Measurements from ENCODE around the gene APRT. TPM values are rescaled to one million over a fixed set of nuclear protein-coding genes. Genes with fewer than 3 reads are reported as not detected.
A peak's percentile ranks its signal among the peaks of the same experiment; 100 is the strongest.

APRT gene
- total RNA-seq, 4 donors from 2014 or later = 56.2 to 78.7 (median 62.4) TPM

GRCh38 chr16:88856828-88857727 is 45.4 kb upstream of the APRT start, which contains the start of the genes GALNS and TRAPPC2L:
Gene GALNS, minus strand, starts transcription at chr16:88856947. Its CDS starts 70 bp downstream, at chr16:88856877.
Gene TRAPPC2L, plus strand, starts transcription at chr16:88857127. Its CDS starts 24 bp downstream, at chr16:88857151.
- Histone ChIP-seq H3K27me3 (no peaks in the 10 kb centered on the region), H3K36me3 (peaks cover 0 to 36% of the 10 kb centered on the region in 2 donors), H3K4me3 (peak within 1 kb of the TSS; percentile 91 to 99 (median 94)), H3K4me1 (peaks cover 16 to 17% of the 10 kb centered on the region in 2 donors), H3K9me3 (no peaks in the 10 kb centered on the region), H3K27ac (peak within 1 kb of the TSS; percentile 89 to 92 (median 90))
- intact Hi-C loops (cut with DNase I; ENCODE audit: low total_unique reads) = loop anchor here (1.0 to 10.0 kb wide), 5 partner anchors 46 to 360 kb away; partner anchors contain the start of genes APRT, CDH15, CTU2 and RNF166
- in situ Hi-C loops (cut with MboI; ENCODE audit: low sequenced_read_pairs in 4 of 4) = loop anchor here in 1 of 4 donors (25.0 kb wide), 1 partner anchor 355 kb away; the partner anchor contains the start of genes SLC22A31 and ZNF778
- TF ChIP-seq POLR2A (IDR thresholded peaks at IDR 0.05) = peak; percentile 79 to 81
- peak in 2 of 5 experiments; percentile 44 to 54 for TF ChIP-seq CTCF (IDR thresholded peaks at IDR 0.05 in 4 of 5, conservative IDR thresholded peaks at IDR 0.05 in 1 of 5)
- ATAC-seq (peak; percentile 92 to 95), DNase-seq (peak; percentile 97)

GRCh38 chr16:88856122-88856827 is 44.5 kb upstream of the APRT start:
- DNase-seq = no peak
- intact Hi-C loops (cut with DNase I; ENCODE audit: low total_unique reads) = loop anchor here (10.0 kb wide), 2 partner anchors 49 to 151 kb away; partner anchors contain the start of genes CTU2 and RNF166
- ATAC-seq = peak in 1 of 2 donors; percentile 37

GRCh38 chr16:88855736-88856121 is 44.0 kb upstream of the APRT start:
- no peak for TF ChIP-seq POLR2A (IDR thresholded peaks at IDR 0.05)
- no peak for TF ChIP-seq CTCF (IDR thresholded peaks at IDR 0.05 in 4 of 5, conservative IDR thresholded peaks at IDR 0.05 in 1 of 5)
- peaks cover 16 to 17% of the 10 kb centered on the region in 2 donors for H3K4me1 ChIP-seq
- in situ Hi-C loops (cut with MboI; ENCODE audit: low sequenced_read_pairs in 4 of 4) (loop anchor here in 1 of 4 donors (25.0 kb wide), 1 partner anchor 357 kb away; the partner anchor contains the start of genes SLC22A31 and ZNF778), intact Hi-C loops (cut with DNase I; ENCODE audit: low total_unique reads) (loop anchor here (10.0 kb wide), 2 partner anchors 49 to 151 kb away; partner anchors contain the start of genes CTU2 and RNF166)
- H3K36me3 ChIP-seq = peaks cover 0 to 23% of the 10 kb centered on the region in 2 donors
- H3K27me3 ChIP-seq = no peaks in the 10 kb centered on the region
- H3K4me3 ChIP-seq = peak overlapping the region in 1 of 4 donors; percentile 95
- ATAC-seq (no peak), DNase-seq (no peak)
- peak overlapping the region in 1 of 4 donors; percentile 90 for H3K27ac ChIP-seq
- H3K9me3 ChIP-seq = no peaks in the 10 kb centered on the region

More at GRCh38 chr16:88856122-88856827, 44.5 kb upstream of the APRT start:
- Histone ChIP-seq H3K9me3 (no peaks in the 10 kb centered on the region), H3K4me3 (peak overlapping the region; percentile 73 to 99 (median 94)), H3K4me1 (peaks cover 16 to 17% of the 10 kb centered on the region in 2 donors), H3K36me3 (peaks cover 0 to 28% of the 10 kb centered on the region in 2 donors), H3K27me3 (no peaks in the 10 kb centered on the region), H3K27ac (peak overlapping the region; percentile 89 to 92 (median 90))
- in situ Hi-C loops (cut with MboI; ENCODE audit: low sequenced_read_pairs in 4 of 4) = loop anchor here in 1 of 4 donors (25.0 kb wide), 1 partner anchor 356 kb away; the partner anchor contains the start of genes SLC22A31 and ZNF778
- no peak for TF ChIP-seq POLR2A (IDR thresholded peaks at IDR 0.05)

DNA sequence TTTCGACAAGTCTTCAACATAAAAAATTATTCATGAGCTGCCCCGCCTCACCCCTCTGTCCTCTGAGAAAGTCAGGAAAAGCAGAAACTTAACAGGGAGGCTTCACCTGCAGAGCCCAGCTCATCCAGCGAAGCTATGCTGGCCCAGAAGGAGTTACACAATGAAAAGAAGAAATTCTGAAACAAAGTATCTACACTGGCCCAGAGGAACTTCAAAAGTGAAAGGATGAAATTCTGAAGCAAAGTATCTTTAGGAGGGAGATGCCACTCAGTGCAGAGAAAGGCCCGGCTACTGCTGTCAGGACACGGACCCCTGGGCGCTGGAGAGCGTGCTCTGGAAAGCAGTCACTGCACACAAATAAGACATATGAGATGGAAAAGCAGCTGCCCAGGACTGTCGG is 43.4 kb upstream of the APRT start:
- no peak for TF ChIP-seq CTCF (IDR thresholded peaks at IDR 0.05 in 4 of 5, conservative IDR thresholded peaks at IDR 0.05 in 1 of 5)
- no peak for TF ChIP-seq POLR2A (IDR thresholded peaks at IDR 0.05)
- peaks cover 16 to 17% of the 10 kb centered on the region in 2 donors for H3K4me1 ChIP-seq

More for the DNA sequence above, 43.4 kb upstream of the APRT start:
- H3K27me3 ChIP-seq = no peaks in the 10 kb centered on the region
- no peaks in the 10 kb centered on the region for H3K9me3 ChIP-seq
- peaks cover 0 to 18% of the 10 kb centered on the region in 2 donors for H3K36me3 ChIP-seq
- intact Hi-C loops (cut with DNase I; ENCODE audit: low total_unique reads) = loop anchor here (10.0 kb wide), 2 partner anchors 50 to 150 kb away; partner anchors contain the start of genes CTU2 and RNF166
- ATAC-seq = no peak
- no peak overlapping the region for H3K27ac ChIP-seq
- no peak for DNase-seq
- in situ Hi-C loops (cut with MboI; ENCODE audit: low sequenced_read_pairs in 4 of 4) = loop anchor here in 1 of 4 donors (25.0 kb wide), 1 partner anchor 357 kb away; the partner anchor contains the start of genes SLC22A31 and ZNF778
- no peak overlapping the region for H3K4me3 ChIP-seq
